ENCODE data around the gene IYD. TPM values are rescaled to one million over a fixed set of nuclear protein-coding genes. Genes with fewer than 3 reads are reported as not detected.

The IYD gene
- total and polyA plus RNA-seq, 10 of the 15 experiments (the other 5 are each of a cell fraction or from before 2014, with no cell fraction given), result 0.07 TPM; not detected in 9

DNA sequence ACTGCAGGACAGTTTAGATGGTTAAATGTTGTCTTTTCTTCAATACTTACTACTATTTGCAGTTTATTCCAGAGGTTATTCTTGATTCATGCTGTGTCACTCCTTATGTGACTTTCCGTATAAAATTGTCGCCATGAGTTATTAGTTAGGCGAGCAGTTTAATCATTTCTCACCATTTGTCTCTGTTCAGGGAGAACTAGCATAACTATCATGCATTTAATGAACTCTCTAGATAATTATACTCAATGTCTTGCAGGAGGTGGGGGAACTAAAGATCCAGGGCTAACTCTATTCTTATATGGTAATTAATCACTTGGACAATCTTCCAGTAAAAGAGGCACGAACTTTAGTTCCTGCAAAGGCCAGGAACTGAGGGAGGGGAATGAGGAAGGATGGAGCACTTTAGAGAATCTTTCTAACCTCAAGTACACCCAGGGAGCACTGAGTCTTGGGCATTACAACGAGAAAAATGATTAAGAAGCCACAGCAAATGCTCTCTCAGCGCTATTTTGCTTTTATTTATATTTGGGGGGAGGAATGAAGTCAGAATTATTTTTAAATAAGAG lies 58.3 kb downstream of the IYD start:
- Histone ChIP-seq H3K4me3 (no peak overlapping the region), H3K27me3 (replicated peaks in 1 of 2; ENCODE audit: control insufficient read depth in 2 of 2, insufficient read depth in 2 of 2, low read length in 1 of 2) (no peaks in the 10 kb centered on the region), H3K4me1 (ENCODE audit: control insufficient read depth, insufficient read depth, low read length) (no peaks in the 10 kb centered on the region), H3K9ac (ENCODE audit: control insufficient read depth, insufficient read depth, low read length) (no peak overlapping the region), H2AFZ (ENCODE audit: control insufficient read depth, low read depth, low read length) (no peak overlapping the region), H3K9me3 (replicated peaks; ENCODE audit: control insufficient read depth, insufficient read depth, low read length) (no peaks in the 10 kb centered on the region; the same call in 2 of the 3 replicates), H3K79me2 (ENCODE audit: control insufficient read depth, insufficient read depth, low read length) (no peaks in the 10 kb centered on the region), H3K4me2 (ENCODE audit: control insufficient read depth, insufficient read depth) (no peak overlapping the region), H3K27ac (ENCODE audit: control insufficient read depth, insufficient read depth) (no peak overlapping the region), H4K20me1 (ENCODE audit: control insufficient read depth, insufficient read depth) (no peaks in the 10 kb centered on the region), H3K36me3 (ENCODE audit: control insufficient read depth in 2 of 2, insufficient read depth in 2 of 2, low read length in 1 of 2) (no peaks in the 10 kb centered on the region)
- BruUV-seq (replicated peaks), result no TSS peak
- intact Hi-C loops (cut with micrococcal nuclease; ENCODE audit: unreplicated experiment), result no loop called here
- CTCF ChIA-PET, result interaction anchor here (1.1 kb wide), 1 partner anchor 10 kb away, joined by 3 read pairs; no protein-coding TSS in a partner anchor
- POLR2A ChIA-PET, result no interaction called here
- FAIRE-seq (no peak), DNase-seq (ENCODE audit: low read depth, low spot score) (no peak), ATAC-seq (no peak)
- RAD21 ChIA-PET (ENCODE audit: unreplicated experiment), result no interaction called here
- TF ChIP-seq, protein P1, sequence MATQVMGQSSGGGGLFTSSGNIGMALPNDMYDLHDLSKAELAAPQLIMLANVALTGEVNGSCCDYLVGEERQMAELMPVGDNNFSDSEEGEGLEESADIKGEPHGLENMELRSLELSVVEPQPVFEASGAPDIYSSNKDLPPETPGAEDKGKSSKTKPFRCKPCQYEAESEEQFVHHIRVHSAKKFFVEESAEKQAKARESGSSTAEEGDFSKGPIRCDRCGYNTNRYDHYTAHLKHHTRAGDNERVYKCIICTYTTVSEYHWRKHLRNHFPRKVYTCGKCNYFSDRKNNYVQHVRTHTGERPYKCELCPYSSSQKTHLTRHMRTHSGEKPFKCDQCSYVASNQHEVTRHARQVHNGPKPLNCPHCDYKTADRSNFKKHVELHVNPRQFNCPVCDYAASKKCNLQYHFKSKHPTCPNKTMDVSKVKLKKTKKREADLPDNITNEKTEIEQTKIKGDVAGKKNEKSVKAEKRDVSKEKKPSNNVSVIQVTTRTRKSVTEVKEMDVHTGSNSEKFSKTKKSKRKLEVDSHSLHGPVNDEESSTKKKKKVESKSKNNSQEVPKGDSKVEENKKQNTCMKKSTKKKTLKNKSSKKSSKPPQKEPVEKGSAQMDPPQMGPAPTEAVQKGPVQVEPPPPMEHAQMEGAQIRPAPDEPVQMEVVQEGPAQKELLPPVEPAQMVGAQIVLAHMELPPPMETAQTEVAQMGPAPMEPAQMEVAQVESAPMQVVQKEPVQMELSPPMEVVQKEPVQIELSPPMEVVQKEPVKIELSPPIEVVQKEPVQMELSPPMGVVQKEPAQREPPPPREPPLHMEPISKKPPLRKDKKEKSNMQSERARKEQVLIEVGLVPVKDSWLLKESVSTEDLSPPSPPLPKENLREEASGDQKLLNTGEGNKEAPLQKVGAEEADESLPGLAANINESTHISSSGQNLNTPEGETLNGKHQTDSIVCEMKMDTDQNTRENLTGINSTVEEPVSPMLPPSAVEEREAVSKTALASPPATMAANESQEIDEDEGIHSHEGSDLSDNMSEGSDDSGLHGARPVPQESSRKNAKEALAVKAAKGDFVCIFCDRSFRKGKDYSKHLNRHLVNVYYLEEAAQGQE (IDR thresholded peaks at IDR 0.05; ENCODE audit: low read depth, low read length), result no peak
- TF ChIP-seq MYC (IDR thresholded peaks at IDR 0.05; ENCODE audit: insufficient read depth, insufficient read length, insufficient replicate concordance, low read length, severe bottlenecking), result no peak
- in situ Hi-C loops (cut with MboI), result no loop called here
- SMC1A ChIA-PET (ENCODE audit: uncharacterized antibody, unreplicated experiment), result no interaction called here
- WGBS (ENCODE audit: insufficient coverage, insufficient replicate concordance, low lambda C conversion rate, missing lambda C conversion rate), result 51% methylated on average over 6 of the region's 6 CpGs

DNA sequence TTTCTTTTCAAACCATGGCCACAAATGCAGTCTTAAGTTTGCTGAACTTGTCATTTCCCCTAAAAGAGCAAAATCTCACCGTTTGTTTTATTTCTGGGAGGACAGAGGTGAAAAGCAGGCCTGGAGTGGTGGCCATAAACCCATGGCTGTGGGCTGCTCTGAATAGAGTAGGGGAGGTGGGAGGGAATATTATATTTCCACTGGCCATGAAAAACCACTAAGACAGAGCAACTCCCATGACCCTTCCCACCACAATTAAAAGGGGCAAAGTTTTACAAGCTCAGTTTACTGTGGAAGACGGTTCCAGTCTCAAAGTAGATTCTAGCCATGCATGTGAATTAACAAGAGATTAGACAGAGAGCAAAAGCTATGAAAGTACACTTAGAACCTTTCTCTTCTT lies 59.0 kb downstream of the IYD start:
- CTCF ChIA-PET, result no interaction called here
- no TSS peak for BruUV-seq (replicated peaks)

More for the DNA sequence above, 59.0 kb downstream of the IYD start:
- ChIA-PET SMC1A (ENCODE audit: uncharacterized antibody, unreplicated experiment) (interaction anchor here (0.8 kb wide), 1 partner anchor 308 kb away, joined by 3 read pairs; no protein-coding TSS in a partner anchor), POLR2A (no interaction called here), RAD21 (ENCODE audit: unreplicated experiment) (no interaction called here)
- Histone ChIP-seq H3K9me3 (replicated peaks; ENCODE audit: control insufficient read depth, insufficient read depth, low read length) (no peaks in the 10 kb centered on the region; the same call in 2 of the 3 replicates), H3K9ac (ENCODE audit: control insufficient read depth, insufficient read depth, low read length) (no peak overlapping the region), H3K4me2 (ENCODE audit: control insufficient read depth, insufficient read depth) (no peak overlapping the region), H3K27ac (ENCODE audit: control insufficient read depth, insufficient read depth) (no peak overlapping the region), H3K4me1 (ENCODE audit: control insufficient read depth, insufficient read depth, low read length) (no peaks in the 10 kb centered on the region), H3K27me3 (replicated peaks in 1 of 2; ENCODE audit: control insufficient read depth in 2 of 2, insufficient read depth in 2 of 2, low read length in 1 of 2) (no peaks in the 10 kb centered on the region), H4K20me1 (ENCODE audit: control insufficient read depth, insufficient read depth) (no peaks in the 10 kb centered on the region), H2AFZ (ENCODE audit: control insufficient read depth, low read depth, low read length) (no peak overlapping the region), H3K36me3 (ENCODE audit: control insufficient read depth in 2 of 2, insufficient read depth in 2 of 2, low read length in 1 of 2) (no peaks in the 10 kb centered on the region), H3K4me3 (no peak overlapping the region), H3K79me2 (ENCODE audit: control insufficient read depth, insufficient read depth, low read length) (no peaks in the 10 kb centered on the region)
- ATAC-seq, result no peak
- DNase-seq (ENCODE audit: low read depth, low spot score), result no peak
- intact Hi-C loops (cut with micrococcal nuclease; ENCODE audit: unreplicated experiment) (no loop called here), in situ Hi-C loops (cut with MboI) (no loop called here)
- no peak for FAIRE-seq
- TF ChIP-seq IRF5 (IDR thresholded peaks at IDR 0.05; ENCODE audit: borderline replicate concordance) (no peak), KDM1A (IDR thresholded peaks at IDR 0.05; ENCODE audit: borderline replicate concordance) (no peak), FOXK2 (IDR thresholded peaks at IDR 0.05) (no peak), HDAC6 (IDR thresholded peaks at IDR 0.05; ENCODE audit: unreplicated experiment) (no peak), MEF2A (IDR thresholded peaks at IDR 0.05; ENCODE audit: insufficient read depth, low read depth, low read length) (no peak)
- TF ChIP-seq, protein P2, sequence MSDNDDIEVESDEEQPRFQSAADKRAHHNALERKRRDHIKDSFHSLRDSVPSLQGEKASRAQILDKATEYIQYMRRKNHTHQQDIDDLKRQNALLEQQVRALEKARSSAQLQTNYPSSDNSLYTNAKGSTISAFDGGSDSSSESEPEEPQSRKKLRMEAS (IDR thresholded peaks at IDR 0.05; ENCODE audit: low read depth, low read length), result no peak
- WGBS (ENCODE audit: insufficient coverage, insufficient replicate concordance, low lambda C conversion rate, missing lambda C conversion rate), result 25% methylated on average over 2 of the region's 2 CpGs
